Mammary epithelial cell (primary cell): ENCODE data around the gene MCU.

Experiments
- CTCF ChIP-seq, 2 donors: IDR thresholded peaks in 1 of 2; conservative IDR thresholded peaks in 1 of 2; 2 replicates each; pipeline ENCODE4 v1.5.1; 2011 to 2012; ENCODE audit warnings: inconsistent platforms in 2 of 2, low read length in 2 of 2, mild to moderate bottlenecking in 2 of 2, control low read depth in 1 of 2, low read depth in 1 of 2; ENCODE audit not compliant: insufficient read depth in 1 of 2; ENCODE audit errors: extremely low read depth in 1 of 2
- EZH2 ChIP-seq: IDR thresholded peaks from 2 replicates; pipeline ENCODE4 v1.6.1; 2012; ENCODE audit warnings: low read length, inconsistent platforms, borderline replicate concordance

GRCh38 chr10:72761498-72761897 lies 69.6 kb downstream of the MCU start:
- TF ChIP-seq CTCF (conservative IDR thresholded peaks at IDR 0.05 in 1 of 2, IDR thresholded peaks at IDR 0.05 in 1 of 2; ENCODE audit: extremely low read depth in 1 of 2, insufficient read depth in 1 of 2, low read depth in 1 of 2, low read length in 2 of 2) (no peak), EZH2 (no peak)
